GM12865 (cell line): ENCODE measurements around the gene PDGFB.

Experiments
- DNase-seq: peaks from one replicate; pipeline ENCODE4 v3.0.0; 2010; ENCODE audit warnings: low read depth
- H3K4me3 ChIP-seq: 2 replicates; pipeline ENCODE4 v1.5.1; 2011; ENCODE audit warnings: mild to moderate bottlenecking, low read depth, low read length, control low read depth
- TF ChIP-seq, protein P1 (sequence below): IDR thresholded peaks from 2 replicates; pipeline ENCODE4 v1.5.1; 2011; ENCODE audit warnings: low read length, control low read depth, low read depth, inconsistent platforms; ENCODE audit not compliant: insufficient read depth; ENCODE audit errors: missing control alignments

PDGFB gene

DNA sequence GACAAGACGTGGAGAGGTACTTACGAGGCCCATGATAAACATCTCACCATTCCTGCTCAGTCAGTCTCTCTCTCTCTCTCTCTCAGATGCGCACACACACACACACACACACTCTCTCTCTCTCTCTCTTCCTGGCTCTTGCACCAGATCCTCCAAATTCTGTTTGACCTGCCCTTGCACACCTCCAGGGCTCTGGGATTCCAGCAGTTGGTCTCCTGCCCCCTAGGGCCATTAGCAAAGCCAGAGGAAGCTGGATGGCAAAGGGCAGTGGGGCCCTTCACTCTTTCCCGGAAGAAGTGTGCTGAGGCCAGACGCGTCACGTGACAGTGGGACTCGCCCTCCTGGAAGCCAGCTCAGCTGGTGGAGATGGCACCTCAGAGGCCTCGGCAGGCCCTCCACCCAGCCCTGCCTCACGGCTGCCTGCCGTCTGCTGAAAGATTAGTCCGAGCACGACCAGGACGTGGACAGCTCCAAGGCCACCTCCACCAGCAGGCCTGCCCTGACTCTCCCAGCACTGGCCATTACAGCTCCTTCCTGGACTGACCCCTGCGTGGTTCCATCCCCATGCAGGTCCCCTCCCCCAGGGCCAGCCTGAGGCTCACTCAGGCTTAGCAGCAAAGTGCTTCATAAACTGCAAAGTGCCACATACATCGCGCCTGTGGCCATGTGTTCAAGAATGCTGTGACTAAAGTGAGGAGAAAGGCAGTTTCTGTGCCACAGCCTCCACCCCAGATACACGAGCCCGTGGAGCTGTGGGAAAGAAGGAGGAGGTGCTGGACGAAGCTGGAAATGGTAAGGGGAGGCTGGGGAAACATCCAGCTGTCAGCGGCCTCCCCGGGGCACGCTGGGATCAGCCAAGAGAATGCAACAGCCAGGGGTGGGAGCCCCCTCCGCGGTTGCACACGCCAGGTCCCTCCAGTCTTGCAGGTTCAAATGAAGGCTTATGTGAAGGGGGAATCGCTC lies 3.7 kb downstream of the PDGFB start:
- DNase-seq = no peak
- H3K4me3 ChIP-seq = no peak overlapping the region
- TF ChIP-seq, protein P1, sequence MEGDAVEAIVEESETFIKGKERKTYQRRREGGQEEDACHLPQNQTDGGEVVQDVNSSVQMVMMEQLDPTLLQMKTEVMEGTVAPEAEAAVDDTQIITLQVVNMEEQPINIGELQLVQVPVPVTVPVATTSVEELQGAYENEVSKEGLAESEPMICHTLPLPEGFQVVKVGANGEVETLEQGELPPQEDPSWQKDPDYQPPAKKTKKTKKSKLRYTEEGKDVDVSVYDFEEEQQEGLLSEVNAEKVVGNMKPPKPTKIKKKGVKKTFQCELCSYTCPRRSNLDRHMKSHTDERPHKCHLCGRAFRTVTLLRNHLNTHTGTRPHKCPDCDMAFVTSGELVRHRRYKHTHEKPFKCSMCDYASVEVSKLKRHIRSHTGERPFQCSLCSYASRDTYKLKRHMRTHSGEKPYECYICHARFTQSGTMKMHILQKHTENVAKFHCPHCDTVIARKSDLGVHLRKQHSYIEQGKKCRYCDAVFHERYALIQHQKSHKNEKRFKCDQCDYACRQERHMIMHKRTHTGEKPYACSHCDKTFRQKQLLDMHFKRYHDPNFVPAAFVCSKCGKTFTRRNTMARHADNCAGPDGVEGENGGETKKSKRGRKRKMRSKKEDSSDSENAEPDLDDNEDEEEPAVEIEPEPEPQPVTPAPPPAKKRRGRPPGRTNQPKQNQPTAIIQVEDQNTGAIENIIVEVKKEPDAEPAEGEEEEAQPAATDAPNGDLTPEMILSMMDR = no peak

DNA sequence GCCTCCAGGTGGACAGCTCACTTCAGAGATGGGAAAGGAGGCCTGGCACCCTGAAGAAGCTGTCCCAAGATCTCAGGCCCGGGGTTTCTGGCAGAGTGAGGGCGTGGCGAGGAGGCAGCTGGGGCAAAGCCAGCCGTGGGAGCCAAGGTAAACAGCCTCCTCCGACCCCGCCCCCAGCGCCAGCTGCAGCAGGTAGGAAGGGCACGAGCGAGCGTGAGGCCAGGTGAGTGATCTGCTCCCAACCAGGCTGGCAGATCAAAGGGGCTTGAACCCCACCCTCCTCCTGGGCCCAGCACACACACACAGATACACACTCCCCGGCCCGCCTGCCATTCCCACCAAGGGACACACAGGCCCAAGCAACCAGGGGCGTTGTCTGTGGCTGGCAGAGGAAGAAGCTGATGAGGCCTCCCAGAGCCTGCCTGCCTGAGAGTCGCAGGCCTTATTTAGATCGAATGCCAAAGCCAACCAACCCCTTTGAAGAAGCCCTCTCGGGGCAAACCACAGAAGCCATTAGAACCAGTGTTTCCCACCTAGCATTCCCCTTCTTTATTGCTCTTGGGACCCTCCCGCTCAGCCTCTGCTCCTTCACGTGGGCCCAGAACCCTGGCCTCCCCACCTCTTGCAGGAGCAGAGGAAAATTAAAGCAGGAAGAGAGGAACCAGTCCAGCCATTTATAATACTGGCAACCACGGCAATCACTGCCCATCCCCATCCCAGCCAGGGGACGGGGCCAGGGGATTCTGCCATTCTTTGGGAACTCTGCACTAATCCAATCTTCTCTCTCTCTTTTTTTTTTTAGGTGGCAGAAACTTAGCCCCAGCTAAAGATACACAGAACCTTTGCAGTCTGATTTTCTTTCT lies 5.0 kb downstream of the PDGFB start:
- TF ChIP-seq, protein P1 = no peak
- DNase-seq = no peak
- no peak overlapping the region for H3K4me3 ChIP-seq

DNA sequence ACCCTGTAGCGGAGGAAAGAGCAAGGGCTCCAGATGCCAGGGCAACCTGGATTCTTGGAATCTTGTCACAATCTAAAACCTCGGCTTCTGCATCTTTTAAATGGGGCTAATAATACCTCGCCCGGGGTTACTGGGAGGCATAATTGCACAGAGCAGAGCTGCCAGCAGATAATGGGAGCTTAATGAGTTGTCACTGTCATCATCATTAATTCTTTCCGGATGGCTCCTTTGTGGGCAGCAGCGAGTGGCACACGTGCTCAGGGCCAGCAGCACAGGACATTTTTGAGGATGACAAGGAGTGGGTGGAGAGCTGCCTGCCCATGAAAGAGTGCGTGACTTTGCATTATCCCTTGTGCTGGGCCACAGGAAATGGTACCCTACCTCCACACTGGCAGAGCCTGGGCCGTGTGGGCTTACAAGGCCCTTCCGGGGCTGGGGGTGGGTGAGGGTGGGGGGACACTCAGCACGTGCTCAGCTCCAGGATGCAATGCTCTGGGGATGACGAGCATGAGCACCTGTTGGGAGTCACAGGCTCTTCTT lies 5.7 kb downstream of the PDGFB start:
- DNase-seq = no peak
- TF ChIP-seq, protein P1 = no peak

DNA sequence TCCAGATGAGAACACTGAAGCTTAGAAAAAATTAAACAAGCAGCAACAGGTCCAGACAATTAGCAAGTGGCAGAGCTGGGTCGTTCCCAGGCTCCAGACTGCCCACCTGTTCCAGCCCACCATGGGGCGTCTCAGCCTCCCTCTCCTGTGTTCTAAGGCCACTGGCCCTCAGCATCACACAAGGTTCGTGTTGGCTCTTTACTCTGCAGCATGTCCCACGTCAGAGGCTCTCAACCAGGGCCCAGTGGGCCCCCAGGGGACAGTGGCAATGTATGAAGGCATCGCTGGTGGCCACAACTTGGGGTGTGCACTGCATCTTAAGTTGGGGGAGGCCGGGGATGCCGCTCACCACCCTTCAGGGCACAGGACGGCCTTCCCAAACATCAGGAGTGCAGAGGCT lies 6.2 kb downstream of the PDGFB start:
- TF ChIP-seq, protein P1 = no peak
- no peak for DNase-seq
- no peak overlapping the region for H3K4me3 ChIP-seq

More for the DNA sequence above, 5.7 kb downstream of the PDGFB start:
- H3K4me3 ChIP-seq = no peak overlapping the region

DNA sequence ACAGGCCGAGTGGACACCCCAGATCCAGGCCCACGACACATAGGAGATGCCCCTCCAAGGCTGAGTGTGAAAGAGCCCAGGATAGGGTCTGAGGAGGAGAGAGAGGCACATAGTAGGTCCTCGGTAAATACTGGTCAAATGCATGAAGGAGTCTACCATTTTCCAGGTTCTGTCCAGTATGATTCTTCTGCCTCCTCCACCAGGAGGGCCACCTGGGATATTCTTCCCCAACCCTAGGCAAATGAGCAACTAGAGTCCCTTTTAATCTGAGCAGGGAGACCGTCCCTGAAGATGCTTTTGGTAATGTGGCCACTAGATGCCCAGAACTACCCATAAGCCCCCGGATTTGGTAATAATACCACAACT lies 6.7 kb downstream of the PDGFB start:
- TF ChIP-seq, protein P1 = no peak
- DNase-seq = no peak
- no peak overlapping the region for H3K4me3 ChIP-seq

DNA sequence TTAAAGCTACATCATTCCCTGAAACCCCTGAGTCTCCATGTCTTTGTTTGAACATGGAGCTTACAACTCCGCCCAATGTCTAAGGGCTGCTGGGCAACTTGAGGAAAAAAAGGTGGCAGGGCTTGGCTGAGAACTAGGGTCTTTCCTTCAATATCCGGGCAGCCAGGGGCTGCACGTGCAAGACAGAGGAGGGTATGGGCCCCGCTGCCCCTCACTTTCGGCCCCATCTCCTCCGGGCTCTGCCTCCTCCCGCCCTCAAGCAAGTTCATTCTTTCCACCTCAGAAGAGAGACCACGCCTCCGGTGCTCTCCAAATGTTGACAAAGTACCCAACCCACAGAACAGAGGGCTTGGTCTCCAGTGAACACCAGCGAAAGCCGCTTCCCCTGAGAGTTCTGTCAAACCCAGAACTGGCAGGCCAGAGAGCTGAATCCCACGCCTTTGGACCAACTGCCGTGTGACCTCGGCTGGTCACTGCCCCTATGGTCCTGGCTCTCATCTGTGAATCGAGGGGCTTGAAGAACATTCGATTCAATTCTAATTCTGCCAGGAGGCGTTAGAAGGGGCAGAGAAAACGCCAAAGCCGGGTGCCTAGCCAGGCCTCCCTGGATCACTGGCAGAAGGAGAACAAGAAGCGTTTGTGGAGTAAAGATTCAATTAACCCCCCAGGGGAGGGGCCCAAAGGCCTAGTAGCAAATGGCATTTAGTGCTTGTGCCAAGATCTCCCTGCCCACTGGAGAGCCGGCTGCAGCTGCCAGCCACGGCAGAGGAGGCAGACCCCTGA lies 7.3 kb downstream of the PDGFB start:
- no peak overlapping the region for H3K4me3 ChIP-seq
- TF ChIP-seq, protein P1 = no peak
- DNase-seq = peak; percentile 13
